IMR-90 (cell line): ENCODE results near the gene MNAT1.

Experiments
- CTCF ChIP-seq: conservative IDR thresholded peaks from 2 replicates; pipeline ENCODE4 v1.5.1; 2012; ENCODE audit warnings: mild to moderate bottlenecking, low read depth, low read length, improper control_type of control experiment
- USF2 ChIP-seq: fragments of 150-350 bp; IDR thresholded peaks from 2 replicates; pipeline ENCODE4 v1.6.1; 2017; ENCODE audit warnings: mild to moderate bottlenecking, antibody characterized with exemption, low read length, low read depth

- no peak for TF ChIP-seq USF2
- TF ChIP-seq CTCF, result no peak
These were observed 190.7 kb downstream of the MNAT1 start for GRCh38 chr14:60925286-60925685.
